Mesenteric fat pad (tissue), 1 donor: Measurements from ENCODE around the gene PTGFRN. TPM values are rescaled to one million over a fixed set of nuclear protein-coding genes. Genes with fewer than 3 reads are reported as not detected.
"Not testable (repeated sequence)": the region's sequence is repeated elsewhere in the genome, so short reads cannot be mapped to it uniquely, and the experiment has no call there.

ENCODE experiments used
- DNase-seq: peaks from one replicate; pipeline ENCODE4 v3.0.0-alpha.2; 2020; ENCODE audit warnings: low spot score
- total RNA-seq: library from RNA; stranded (reverse); fragmentation: NEBNext Ultra II Directional; extraction: Animal tissue kit (Norgen Biotek cat#: 25700); gene quantifications from one replicate; pipeline ENCODE4 v1.2.1, GENCODE V29; 2021
- donor health status: DM: yes; HTN: yes; CAD: no.

PTGFRN gene
- total RNA-seq, 1 donor from 2014 or later: 24.0 TPM

DNA sequence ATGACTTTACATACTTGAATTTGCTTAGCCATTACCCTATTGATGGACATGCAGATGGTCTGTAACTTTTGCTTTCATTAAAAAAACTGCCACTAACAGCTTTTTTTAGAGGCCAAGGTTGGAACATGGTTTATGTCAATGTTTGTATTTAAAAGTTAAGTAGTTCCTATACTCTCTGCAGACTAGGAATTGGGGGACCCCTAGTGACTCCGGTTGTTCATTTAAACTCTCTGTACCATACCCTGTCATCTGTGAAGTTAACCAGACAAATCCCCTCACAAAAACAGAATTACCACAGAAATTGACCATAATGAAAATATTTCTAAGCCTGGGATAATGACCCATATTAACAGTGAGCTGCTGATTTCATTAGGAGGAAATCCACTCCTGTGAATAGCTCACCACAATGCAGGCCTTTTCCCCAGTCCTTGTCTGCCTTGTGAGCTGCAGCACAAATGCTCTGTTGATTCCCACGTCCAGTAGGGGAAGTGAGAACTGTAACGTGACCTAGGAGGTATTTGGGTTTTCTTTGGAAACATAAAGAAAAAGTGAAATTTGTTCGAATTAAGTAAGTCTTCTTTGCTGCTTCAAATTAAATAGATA is 61.6 kb downstream of the PTGFRN start:
- DNase-seq: no peak

DNA sequence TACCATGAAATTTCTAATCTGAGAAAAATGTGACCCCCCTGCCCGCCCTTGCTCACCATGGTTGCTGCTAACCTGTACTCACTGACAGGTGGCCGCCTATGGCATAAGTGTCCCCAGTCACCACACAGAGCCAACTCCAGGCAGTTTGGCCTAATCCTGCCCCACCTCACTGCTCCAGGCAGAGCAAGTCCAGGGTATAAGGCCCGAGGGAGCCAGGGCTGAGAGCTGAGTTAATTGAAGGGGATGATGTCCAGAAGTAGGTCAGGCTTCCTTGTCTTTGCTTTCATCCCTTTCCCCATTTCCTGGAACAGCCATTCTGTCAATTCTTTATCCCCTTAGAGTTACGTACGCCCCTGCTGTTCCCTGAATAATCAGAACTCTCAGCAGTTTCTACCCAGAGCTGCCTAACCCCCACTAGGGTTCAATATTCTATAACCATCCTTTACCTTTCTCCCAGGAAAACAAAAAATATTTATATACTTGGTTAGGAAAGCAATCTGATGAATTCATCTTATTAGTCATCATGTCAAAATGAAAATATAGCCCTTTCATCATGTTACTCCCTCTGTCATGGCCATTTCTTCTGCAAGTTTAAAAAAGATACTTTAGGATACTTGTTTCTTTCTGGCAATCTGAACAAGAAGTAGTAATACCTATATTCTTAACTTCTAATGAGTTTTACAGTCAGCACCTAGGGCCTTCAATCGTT is 62.4 kb downstream of the PTGFRN start:
- no peak for DNase-seq

DNA sequence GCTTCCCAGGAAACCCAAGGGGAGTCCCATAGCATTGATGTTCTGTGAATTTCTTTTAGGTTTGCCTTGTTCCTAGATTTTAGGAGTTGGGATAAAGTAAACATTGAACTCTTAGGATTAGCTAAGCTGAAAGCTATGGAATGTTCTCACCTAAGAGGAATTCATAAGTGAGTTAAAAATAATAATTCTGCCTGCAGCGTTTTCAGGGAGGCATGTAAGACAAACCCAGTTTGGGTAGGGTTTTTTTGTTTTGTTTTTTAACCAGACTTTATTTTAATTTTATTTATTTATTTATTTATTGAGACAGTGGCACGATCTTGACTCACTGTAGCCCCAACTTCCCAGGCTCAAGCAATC is 62.9 kb downstream of the PTGFRN start:
- no peak for DNase-seq

DNA sequence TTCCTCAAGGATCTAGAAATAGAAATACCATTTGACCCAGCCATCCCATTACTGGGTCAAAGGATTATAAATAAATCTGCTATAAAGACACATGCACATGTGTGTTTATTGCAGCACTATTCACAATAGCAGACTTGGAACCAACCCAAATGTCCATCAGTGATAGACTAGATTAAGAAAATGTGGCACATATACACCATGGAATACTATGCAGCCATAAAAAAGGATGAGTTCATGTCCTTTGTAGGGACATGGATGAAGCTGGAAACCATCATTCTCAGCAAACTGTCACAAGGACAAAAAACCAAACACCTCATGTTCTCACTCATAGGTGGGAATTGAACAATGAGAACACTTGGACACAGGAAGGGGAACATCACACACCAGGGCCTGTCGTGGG is 70.6 kb downstream of the PTGFRN start:
- not testable (repeated sequence) for DNase-seq

DNA sequence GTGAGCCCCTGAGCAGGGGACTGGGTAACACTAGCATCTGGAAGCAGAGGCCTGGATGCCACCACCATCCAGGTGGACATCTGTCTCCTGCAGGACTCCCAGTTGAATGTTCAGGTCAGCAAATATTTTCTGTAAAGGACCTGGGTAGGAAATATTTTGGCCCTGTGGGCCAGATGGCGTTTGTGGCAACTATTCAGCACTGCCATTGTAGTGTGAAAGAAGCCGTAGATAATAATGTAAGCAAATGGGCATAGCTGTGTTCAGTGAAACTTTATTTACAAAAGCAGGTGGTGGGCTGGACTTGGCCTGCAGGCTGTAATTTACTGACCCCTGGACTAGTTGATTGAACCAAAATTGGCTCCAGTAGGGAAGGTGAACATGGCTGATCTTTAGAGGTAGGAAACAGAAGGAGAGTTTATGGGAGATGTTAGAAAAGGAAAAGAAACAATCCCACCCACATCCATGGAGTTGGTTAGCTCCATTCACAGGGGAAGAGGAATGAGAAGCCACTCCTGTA is 71.9 kb downstream of the PTGFRN start:
- no peak for DNase-seq

DNA sequence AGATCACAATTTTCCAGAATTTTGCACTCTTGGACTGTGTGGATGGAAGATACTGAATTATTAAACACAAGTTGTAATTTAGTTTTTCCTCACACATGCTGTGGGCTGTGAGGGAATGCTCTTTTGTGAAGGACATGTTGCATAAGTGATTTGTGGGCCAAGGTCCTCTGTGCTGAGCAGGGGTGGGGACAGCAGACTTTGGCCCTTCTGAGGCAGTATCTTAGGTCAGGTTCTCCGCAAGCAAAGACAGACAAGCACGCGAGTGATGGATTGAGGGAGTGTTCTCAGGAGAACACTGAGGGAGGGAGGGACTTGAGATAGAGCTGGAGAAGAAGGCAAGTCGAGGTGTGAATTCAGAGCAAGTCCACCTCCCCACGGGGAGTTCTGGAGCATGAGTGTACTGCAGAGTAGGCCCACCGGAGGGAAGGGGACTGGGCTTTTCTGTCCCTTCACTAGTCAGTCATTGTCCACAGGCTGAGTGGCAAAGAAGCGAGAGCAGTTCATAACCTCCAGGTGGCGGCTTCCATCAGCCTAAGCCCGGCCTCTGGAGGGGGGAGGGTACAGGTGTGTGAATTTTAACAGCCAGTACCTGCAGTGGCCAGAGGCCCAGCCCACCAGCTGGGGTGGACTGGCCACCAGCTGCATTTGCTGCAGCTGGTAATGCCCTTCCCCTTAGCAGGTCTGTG is 72.7 kb downstream of the PTGFRN start:
- no peak for DNase-seq

DNA sequence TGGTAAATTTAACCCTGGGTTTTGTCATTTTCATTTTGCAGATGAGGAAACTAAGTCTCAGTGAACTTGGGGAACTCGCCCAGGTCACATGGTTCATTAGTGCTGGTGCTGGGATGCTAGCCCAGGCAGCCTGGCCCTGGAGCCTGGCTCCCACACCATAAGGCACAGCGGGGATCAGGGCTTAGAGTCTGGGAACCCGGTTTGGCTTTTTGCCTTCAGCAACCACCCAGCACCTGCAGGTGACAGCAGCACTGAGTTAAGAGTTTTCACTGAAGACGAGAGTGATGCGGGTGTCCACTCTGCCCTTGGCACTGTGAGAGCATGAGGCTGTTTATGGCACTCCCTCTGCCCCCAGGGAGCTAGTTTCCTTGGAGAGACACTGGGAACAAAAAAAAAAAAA is 73.4 kb downstream of the PTGFRN start:
- no peak for DNase-seq

DNA sequence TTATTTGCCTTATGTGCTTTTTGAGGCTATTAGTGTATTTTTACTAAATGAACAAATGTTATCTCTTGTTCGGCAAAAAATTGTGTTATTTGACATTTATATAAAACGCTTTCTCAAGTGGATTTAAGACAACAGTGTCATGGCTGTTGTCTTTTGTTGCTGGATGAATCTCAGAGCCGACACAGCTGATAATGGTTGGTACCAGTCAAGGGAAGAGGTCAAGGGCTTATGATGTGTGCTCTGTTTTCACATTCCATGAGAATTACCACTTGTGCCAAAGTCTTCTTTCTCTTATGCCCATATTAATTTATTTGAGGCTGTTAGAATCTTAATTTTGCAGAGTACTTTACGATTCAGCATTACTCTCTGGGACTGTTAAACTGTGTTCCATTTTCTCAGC is 74.0 kb downstream of the PTGFRN start:
- no peak for DNase-seq

DNA sequence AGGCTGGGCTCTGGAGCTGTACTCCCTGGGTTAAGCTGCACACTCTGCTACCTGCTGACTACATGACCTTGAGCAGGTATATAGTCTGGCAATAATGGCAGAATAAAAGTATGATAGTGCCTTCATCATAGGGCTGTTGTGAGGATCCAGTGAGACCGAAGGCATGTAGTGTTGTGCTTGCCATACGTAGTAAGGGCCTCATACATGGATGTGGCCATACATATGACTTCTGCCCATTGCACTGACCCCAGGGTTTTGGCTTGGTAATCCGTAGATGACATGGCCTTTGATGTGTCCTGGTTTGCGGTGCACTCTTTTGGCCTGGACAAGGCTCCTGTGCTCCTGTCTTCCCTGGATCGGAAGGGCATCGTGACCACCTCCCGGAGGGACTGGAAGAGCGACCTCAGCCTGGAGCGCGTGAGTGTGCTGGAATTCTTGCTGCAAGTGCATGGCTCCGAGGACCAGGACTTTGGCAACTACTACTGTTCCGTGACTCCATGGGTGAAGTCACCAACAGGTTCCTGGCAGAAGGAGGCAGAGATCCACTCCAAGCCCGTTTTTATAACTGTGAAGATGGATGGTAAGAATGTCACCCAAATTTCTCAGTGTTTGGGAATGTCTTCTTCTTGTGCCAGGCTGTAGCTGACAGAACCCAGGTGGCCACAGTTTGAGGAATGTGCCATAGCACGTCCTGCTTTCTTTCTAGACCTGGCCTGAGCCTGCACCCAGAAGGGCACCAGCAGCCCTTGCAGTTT is 74.9 kb downstream of the PTGFRN start:
- DNase-seq: no peak

DNA sequence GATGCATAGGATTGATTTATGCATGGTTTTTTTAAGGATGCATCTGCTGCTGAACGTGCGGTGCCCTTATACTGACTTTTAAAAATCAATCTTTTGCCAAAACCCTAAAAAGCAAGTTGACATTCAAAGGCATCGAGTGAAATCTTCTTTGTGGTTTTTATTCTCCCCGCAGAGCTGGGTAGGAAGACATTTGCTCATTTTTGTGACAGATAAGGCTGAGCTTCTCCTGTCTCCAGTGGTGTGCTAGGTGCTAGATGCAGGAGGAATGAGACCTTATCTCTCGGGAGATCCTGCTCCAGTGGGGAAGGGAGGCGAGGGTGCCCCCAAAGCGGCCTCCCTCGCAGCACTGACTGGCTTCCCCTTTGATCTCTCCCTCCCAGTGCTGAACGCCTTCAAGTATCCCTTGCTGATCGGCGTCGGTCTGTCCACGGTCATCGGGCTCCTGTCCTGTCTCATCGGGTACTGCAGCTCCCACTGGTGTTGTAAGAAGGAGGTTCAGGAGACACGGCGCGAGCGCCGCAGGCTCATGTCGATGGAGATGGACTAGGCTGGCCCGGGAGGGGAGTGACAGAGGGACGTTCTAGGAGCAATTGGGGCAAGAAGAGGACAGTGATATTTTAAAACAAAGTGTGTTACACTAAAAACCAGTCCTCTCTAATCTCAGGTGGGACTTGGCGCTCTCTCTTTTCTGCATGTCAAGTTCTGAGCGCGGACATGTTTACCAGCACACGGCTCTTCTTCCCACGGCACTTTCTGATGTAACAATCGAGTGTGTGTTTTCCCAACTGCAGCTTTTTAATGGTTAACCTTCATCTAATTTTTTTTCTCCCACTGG is 76.9 kb downstream of the PTGFRN start:
- DNase-seq: no peak

DNA sequence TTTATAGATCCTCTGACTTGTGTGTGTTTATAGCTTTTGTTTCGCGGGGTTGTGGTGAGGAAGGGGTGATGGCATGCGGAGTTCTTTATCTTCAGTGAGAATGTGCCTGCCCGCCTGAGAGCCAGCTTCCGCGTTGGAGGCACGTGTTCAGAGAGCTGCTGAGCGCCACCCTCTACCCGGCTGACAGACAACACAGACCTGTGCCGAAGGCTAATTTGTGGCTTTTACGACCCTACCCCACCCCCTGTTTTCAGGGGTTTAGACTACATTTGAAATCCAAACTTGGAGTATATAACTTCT is 77.5 kb downstream of the PTGFRN start:
- no peak for DNase-seq

DNA sequence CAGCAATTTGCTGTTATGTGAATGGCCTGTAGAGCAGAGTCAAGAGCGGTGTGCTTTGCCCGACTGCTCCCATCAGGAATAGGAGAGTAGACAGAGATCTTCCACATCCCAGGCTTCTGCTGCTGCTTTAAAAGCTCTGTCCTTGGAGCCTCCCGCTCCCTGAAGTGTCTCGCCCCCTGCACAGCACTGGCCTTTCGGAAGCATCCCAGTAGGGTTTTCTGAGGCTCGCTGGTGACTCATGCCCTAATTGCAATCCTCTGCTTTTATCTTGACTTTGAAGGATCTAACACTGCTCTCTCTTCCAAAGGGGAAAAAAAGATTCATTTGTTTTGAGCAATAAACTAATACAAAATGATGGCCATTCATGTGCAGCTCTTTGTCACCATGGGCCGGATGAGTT is 78.5 kb downstream of the PTGFRN start:
- DNase-seq: no peak

DNA sequence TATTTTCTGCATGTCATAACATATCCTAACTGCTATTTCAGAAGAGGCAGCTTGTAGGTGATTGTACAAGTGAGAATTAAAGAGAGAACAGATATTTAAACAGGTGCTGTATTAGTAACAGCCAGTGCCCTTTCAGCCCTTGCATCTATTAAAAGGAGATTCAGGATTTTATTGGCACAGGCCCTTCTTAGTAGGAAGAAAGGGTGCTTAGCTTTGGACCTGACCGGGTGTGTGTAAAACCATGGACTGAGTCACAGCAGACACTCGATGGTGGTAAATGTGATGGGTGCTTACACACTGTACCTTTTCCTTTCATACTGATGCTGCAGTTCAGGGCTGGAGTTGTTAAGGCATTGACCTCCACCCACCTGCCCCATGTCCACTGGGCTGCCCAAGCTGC is 79.2 kb downstream of the PTGFRN start:
- DNase-seq: no peak

DNA sequence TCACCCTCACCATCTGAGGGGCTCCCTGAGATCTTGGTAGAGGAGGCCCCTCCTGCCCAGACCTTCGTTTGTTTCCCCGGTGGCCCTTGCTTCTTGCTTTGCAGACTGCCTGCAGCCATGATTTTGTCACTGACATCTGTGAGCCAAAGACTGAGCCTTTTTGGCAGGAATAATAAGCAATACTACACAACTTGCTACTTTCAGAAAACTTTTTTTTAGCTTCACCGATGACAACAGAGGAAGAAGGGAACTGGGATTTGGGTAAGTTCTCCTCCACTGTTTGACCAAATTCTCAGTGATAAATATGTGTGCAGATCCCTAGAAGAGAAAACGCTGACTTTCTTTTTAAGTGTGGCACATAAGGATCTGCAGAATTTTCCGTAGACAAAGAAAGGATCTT is 80.1 kb downstream of the PTGFRN start:
- DNase-seq: no peak

DNA sequence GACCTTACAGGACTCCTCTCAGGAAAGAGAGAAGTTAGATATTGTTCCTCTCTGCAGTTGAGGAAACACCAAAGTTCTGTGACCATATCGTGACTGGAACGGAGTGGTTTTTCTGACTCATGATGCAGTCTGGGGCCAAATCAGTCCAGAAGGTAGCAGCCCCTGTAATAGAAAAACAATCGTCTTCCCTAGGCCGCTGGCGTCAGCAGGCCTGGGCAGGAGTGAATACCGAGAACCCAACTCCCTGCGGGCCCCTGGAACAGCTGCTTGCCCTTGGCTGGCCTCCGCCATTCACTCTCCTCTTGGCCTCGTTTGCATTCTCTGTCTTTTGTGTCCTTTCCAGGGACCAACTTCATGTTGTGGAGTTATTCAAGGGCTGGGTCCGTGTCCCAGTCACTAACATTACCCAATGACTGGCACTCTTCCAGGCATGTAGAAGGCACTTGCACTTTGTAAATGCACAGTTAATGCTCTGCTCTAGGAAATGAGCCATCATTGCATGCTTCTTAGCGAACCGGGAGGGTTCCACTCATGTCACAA is 81.0 kb downstream of the PTGFRN start:
- no peak for DNase-seq

DNA sequence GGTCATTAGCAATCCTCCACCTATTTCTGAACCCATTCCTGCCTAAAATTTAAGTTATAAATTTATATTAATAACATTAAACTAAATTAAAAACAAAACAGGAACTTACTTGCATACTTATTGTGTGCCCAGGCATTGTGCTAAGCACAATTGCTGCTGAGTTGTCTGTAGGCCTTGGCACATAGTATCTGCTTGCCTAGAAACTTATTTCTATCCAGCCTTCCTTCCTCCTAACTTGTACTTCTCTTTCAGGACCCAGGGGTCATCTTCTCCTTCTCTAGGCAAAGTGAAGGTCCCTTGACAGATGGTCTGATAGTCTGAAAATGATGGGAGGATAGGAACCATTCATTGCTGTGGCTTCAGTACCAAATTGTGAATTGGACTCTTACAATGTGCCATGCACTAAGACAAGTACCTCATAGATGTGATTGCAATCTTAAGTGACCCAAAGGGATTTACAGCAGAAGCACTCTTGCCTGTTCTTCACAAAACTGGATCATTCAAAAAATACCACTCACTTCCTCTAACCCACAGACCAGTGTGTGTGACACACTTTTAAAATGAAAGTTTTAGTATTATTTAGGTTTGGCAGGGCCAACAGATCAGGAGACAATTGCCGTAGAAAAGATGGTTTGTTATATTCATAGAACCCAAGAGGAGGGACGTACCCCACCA is 81.6 kb downstream of the PTGFRN start:
- no peak for DNase-seq

DNA sequence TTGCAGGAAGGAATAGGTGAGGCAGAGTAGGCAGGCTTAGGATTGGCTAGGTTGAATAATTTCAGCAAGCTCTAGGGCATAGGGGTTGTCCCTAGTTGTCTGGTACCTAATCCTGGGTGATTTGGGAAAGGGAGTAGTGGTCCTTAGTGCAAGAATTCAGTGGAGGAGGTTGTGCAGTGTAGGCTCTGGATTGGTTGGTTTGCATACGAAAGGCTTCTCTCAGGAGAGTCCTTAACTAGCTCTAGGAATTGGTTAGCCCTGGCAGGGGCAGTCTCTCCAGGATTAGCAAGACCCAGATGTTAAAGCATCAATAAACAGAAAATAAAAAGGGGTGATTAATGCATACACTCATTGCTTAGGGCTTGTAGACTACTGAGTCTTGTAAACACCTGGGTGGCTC is 82.2 kb downstream of the PTGFRN start:
- DNase-seq: no peak

DNA sequence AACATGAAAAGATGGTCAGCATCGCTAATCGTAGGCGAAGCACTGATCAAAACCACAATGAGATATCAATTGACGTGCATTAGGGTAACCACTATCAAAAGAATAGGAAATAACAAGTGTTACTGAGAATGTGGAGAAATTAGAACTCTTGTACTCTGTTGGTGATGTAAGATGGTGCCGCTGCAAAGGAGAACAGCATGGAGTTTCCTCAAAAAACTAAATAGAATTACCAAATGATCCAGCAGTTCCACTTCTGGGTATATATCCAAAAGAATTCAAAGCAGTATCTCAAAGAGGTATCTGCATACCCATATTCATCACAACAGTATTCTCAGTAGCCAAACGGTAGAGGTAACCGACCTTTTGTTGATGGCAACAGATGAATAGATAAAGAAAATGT is 83.6 kb downstream of the PTGFRN start:
- no peak for DNase-seq

DNA sequence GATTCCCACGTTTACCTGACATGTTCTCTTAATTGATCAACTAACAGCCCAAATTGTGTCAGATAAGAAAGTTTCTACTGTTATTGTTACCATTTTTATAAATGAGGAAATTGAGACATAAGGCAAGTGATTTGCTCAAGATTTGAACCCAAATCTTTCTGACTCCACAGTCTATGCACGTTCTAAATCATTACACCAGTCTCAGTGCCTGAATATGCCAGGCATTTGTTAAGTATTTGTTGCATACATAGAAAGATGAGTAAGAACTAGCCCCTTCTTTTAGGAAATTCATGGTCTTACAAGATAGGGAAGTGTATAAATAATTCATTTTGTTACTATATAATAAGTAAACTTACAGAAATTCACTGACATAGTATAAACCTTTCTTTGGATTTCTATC is 84.7 kb downstream of the PTGFRN start:
- DNase-seq: no peak

DNA sequence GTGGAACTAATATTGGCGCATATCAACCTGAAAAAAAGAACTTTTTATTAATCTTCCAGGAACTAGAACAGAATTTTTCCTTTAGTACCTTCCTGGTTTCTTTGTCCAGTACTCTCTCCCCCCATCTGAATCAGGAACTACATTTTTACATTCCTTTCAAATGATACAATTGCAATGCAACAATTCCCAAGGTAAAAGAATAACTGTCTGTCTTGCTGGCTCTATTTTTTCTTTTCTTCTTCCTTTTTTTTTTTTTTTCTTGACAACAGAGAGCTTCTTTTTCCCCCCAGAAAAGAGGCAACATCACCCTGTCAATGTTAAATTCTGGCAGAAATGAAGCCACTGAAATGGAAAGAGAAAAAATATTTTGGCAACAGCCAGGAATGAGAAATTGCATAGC is 87.3 kb downstream of the PTGFRN start:
- no peak for DNase-seq
